ENCODE data around the gene NMNAT2. TPM values are rescaled to one million over a fixed set of nuclear protein-coding genes. Genes with fewer than 3 reads are reported as not detected.

The NMNAT2 gene
- total RNA-seq, 1 experiment from 2014 or later = 11.4 TPM

DNA sequence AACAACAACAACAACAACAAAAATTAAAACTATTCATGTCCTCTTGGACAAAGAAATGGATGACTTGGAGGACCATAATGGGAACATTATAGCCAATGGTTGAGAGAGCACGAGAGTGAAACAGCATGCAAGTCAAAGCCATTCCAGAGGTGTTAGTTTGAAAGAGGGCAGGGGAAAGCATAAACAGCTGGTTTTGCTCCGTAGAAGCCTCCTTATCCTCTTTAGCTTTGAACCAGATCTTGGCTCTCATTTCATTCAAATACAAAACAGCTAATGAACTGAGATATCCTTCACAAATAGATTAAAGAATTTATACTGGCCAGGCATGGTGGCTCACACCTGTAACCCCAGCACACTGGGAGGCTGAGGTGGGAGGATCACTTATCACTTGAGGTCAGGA, 45.4 kb upstream of the NMNAT2 start:
- H2AFZ ChIP-seq (ENCODE audit: low read length) = no peak overlapping the region
- H3K4me2 ChIP-seq (ENCODE audit: insufficient read depth, insufficient read length, low read length) = no peak overlapping the region
- H3K18ac ChIP-seq (ENCODE audit: insufficient read length, low read depth, low read length) = no peak overlapping the region
- H4K91ac ChIP-seq (ENCODE audit: insufficient read length, low read depth, low read length) = no peak overlapping the region
- H4K8ac ChIP-seq (replicated peaks; ENCODE audit: insufficient read length, low read depth, low read length) = no peak overlapping the region
- H3K23me2 ChIP-seq (ENCODE audit: insufficient read length, low read depth, low read length, poor library complexity, severe bottlenecking) = no peaks in the 10 kb centered on the region
- Mint-ChIP-seq H3K36me3 (ENCODE audit: insufficient read depth in 1 of 3, low read depth in 3 of 3) (no peaks in the 10 kb centered on the region), H3K27ac (no peak overlapping the region), H3K27me3 (ENCODE audit: low read depth) (no peaks in the 10 kb centered on the region), H3K4me3 (no peak overlapping the region), H3K4me1 (peaks cover 34 to 38% of the 10 kb centered on the region in 2 experiments), H3K9me3 (peaks cover 0 to 3% of the 10 kb centered on the region in 2 experiments; a peak in 1 of 5 replicates)
- H2BK15ac ChIP-seq (ENCODE audit: low read depth, low read length) = no peak overlapping the region
- no CpG with 5 or more reads among the region's 2 CpGs for WGBS (ENCODE audit: extremely low coverage, insufficient read length, low lambda C conversion rate)
- no peak overlapping the region for H2AK5ac ChIP-seq (ENCODE audit: insufficient read length, low read length)
- no peak overlapping the region for H2BK20ac ChIP-seq (ENCODE audit: low read depth, low read length, poor library complexity, severe bottlenecking)
- H3K14ac ChIP-seq (ENCODE audit: insufficient read depth, low read length) = no peak overlapping the region
- H3K79me2 ChIP-seq (ENCODE audit: insufficient read depth, low read length) = no peaks in the 10 kb centered on the region
- TF ChIP-seq, protein P1, sequence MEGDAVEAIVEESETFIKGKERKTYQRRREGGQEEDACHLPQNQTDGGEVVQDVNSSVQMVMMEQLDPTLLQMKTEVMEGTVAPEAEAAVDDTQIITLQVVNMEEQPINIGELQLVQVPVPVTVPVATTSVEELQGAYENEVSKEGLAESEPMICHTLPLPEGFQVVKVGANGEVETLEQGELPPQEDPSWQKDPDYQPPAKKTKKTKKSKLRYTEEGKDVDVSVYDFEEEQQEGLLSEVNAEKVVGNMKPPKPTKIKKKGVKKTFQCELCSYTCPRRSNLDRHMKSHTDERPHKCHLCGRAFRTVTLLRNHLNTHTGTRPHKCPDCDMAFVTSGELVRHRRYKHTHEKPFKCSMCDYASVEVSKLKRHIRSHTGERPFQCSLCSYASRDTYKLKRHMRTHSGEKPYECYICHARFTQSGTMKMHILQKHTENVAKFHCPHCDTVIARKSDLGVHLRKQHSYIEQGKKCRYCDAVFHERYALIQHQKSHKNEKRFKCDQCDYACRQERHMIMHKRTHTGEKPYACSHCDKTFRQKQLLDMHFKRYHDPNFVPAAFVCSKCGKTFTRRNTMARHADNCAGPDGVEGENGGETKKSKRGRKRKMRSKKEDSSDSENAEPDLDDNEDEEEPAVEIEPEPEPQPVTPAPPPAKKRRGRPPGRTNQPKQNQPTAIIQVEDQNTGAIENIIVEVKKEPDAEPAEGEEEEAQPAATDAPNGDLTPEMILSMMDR (conservative IDR thresholded peaks at IDR 0.05) = no peak
- H3K9me3 ChIP-seq (ENCODE audit: control insufficient read depth, low read depth, low read length) = no peaks in the 10 kb centered on the region
- no peak overlapping the region for H2BK12ac ChIP-seq (ENCODE audit: insufficient read length, low read depth, low read length)
- no peak overlapping the region for H3K23ac ChIP-seq (ENCODE audit: insufficient read length, low read depth, low read length)
- H3T11ph ChIP-seq (ENCODE audit: low read length) = no peak overlapping the region
- H2BK120ac ChIP-seq (ENCODE audit: low read depth, low read length, poor library complexity, severe bottlenecking) = no peak overlapping the region
- H3K4me1 ChIP-seq (ENCODE audit: insufficient read depth, low read length) = peaks cover 2% of the 10 kb centered on the region; the same call in 1 of the 2 replicates
- H3K9ac ChIP-seq (ENCODE audit: extremely low read depth, insufficient read length, low read length) = no peak overlapping the region
- H3K27ac ChIP-seq (ENCODE audit: insufficient read length, low read depth, low read length) = no peak overlapping the region
- H3K27me3 ChIP-seq (ENCODE audit: insufficient read depth, low read length) = no peaks in the 10 kb centered on the region
- H3K79me1 ChIP-seq (ENCODE audit: insufficient read depth, low read depth, low read length, poor library complexity, severe bottlenecking) = no peaks in the 10 kb centered on the region
- H4K5ac ChIP-seq (ENCODE audit: insufficient read length, low read depth, low read length) = no peak overlapping the region
- H4K20me1 ChIP-seq (ENCODE audit: control insufficient read depth, insufficient read depth, insufficient read length) = no peaks in the 10 kb centered on the region
- no peak overlapping the region for H2BK5ac ChIP-seq (ENCODE audit: insufficient read length, low read length)
- H3K4ac ChIP-seq (ENCODE audit: low read depth, low read length) = no peak overlapping the region
- no peak for DNase-seq
- H3K56ac ChIP-seq (ENCODE audit: insufficient read length, low read depth, low read length) = no peak overlapping the region
